A673 (cell line): ENCODE data around the gene KCNJ11. TPM values are rescaled to one million over a fixed set of nuclear protein-coding genes. Genes with fewer than 3 reads are reported as not detected.

Source experiments
- BruUV-seq: library from RNA; stranded (reverse); fragments of 400-500 nt; replicated peaks from 2 replicates; lab custom pipeline; 2021; lab: Mats Ljungman, UMichigan
- CTCF ChIA-PET: fragments of 300-600 bp; sonication (Branson Sonifier 250); formaldehyde crosslinking; loops from one replicate; lab custom pipeline; 2022; ENCODE audit warnings: antibody characterized with exemption; lab: Charles Lee
- POLR2A ChIA-PET: fragments of 300-600 bp; sonication (Branson Sonifier 250); formaldehyde crosslinking; loops from one replicate; lab custom pipeline; 2022; ENCODE audit warnings: antibody characterized with exemption; ENCODE audit not compliant: low non-redundant PET; lab: Charles Lee
- DNase-seq: peaks from one replicate; pipeline ENCODE4 v3.0.0-alpha.2; 2015; ENCODE audit warnings: low spot score
- H3K27ac ChIP-seq: fragments of 200-600 bp; sonication (generic); 2 replicates; pipeline ENCODE4 v1.5.1; 2016; ENCODE audit warnings: mixed run types, low read depth, mild to moderate bottlenecking, mixed read lengths, antibody characterized with exemption, low read length; ENCODE audit not compliant: poor library complexity, severe bottlenecking
- H3K27me3 ChIP-seq: fragments of 200-600 bp; sonication (generic); replicated peaks from 2 replicates; pipeline ENCODE4 v1.6.1; 2017; ENCODE audit warnings: mixed run types, low read depth, mild to moderate bottlenecking, mixed read lengths, antibody characterized with exemption, low read length; ENCODE audit not compliant: insufficient read depth, poor library complexity
- H3K36me3 ChIP-seq: fragments of 200-600 bp; sonication (generic); 2 replicates; pipeline ENCODE4 v1.6.1; 2016; ENCODE audit warnings: mixed run types, mild to moderate bottlenecking, mixed read lengths, antibody characterized with exemption, low read length; ENCODE audit not compliant: insufficient read depth, poor library complexity, severe bottlenecking
- H3K4me1 ChIP-seq: fragments of 200-600 bp; sonication (generic); 2 replicates; pipeline ENCODE4 v1.6.1; 2017; ENCODE audit warnings: mixed run types, mild to moderate bottlenecking, mixed read lengths, antibody characterized with exemption, low read length; ENCODE audit not compliant: insufficient read depth, poor library complexity, severe bottlenecking
- H3K4me3 ChIP-seq: fragments of 200-600 bp; sonication (generic); 2 replicates; pipeline ENCODE4 v1.5.1; 2016; ENCODE audit warnings: low read depth, mixed run types, mild to moderate bottlenecking, mixed read lengths, low read length; ENCODE audit not compliant: poor library complexity, severe bottlenecking
- H3K9me3 ChIP-seq: fragments of 200-600 bp; sonication (generic); 2 replicates; pipeline ENCODE4 v1.6.1; 2016; ENCODE audit warnings: mixed run types, low read depth, mild to moderate bottlenecking, mixed read lengths, antibody characterized with exemption, low read length; ENCODE audit not compliant: poor library complexity, severe bottlenecking
- CTCF ChIP-seq: fragments of 300-800, 200-600 bp; sonication (generic); conservative IDR thresholded peaks from 2 replicates; pipeline ENCODE4 v1.5.1; 2017; ENCODE audit warnings: low read depth, mild to moderate bottlenecking, antibody characterized with exemption, low read length, moderate library complexity, mixed read lengths
- EZH2 ChIP-seq: fragments of 200-600 bp; sonication (generic); IDR thresholded peaks from 2 replicates; pipeline ENCODE4 v1.6.1; 2017; ENCODE audit warnings: borderline replicate concordance, low read depth, mild to moderate bottlenecking, mixed read lengths, antibody characterized with exemption, low read length; ENCODE audit not compliant: poor library complexity, severe bottlenecking
- intact Hi-C: fragments of 100-400 bp; cut with micrococcal nuclease; formaldehyde crosslinking; loops from one replicate; pipeline ENCODE4 v1.10.0; 2022; ENCODE audit not compliant: unreplicated experiment
- total RNA-seq: library from RNA; stranded (reverse); gene quantifications from 2 replicates; pipeline ENCODE4 v1.2.3, GENCODE V29; 2021

The KCNJ11 gene
- total RNA-seq, 1 experiment from 2014 or later = 0.34 TPM

GRCh38 chr11:17343257-17343656, 45.2 kb downstream of the KCNJ11 start:
- no peak for TF ChIP-seq EZH2
- no peak for TF ChIP-seq CTCF
- BruUV-seq = no TSS peak
- intact Hi-C loops = no loop called here
- POLR2A ChIA-PET = no interaction called here
- no peaks in the 10 kb centered on the region for H3K9me3 ChIP-seq
- no peak overlapping the region for H3K27ac ChIP-seq
- DNase-seq = no peak
- CTCF ChIA-PET = no interaction called here
- H3K4me3 ChIP-seq = no peak overlapping the region
- H3K27me3 ChIP-seq = no peaks in the 10 kb centered on the region
- no peaks in the 10 kb centered on the region for H3K36me3 ChIP-seq
- H3K4me1 ChIP-seq = no peaks in the 10 kb centered on the region

Other genes starting within 250 kb of the KCNJ11 start
- gene PIK3C2A, start 180.7 kb downstream of the KCNJ11 start, total RNA-seq = 43.8 and 44.2 TPM in 2 replicates
- 39.6 and 46.2 TPM in 2 replicates for gene NUCB2, start 111.9 kb downstream of the KCNJ11 start, total RNA-seq
- 5.0 and 5.8 TPM in 2 replicates for gene NCR3LG1, start 36.9 kb downstream of the KCNJ11 start, total RNA-seq
- gene ABCC8, start 88.2 kb upstream of the KCNJ11 start, total RNA-seq = not detected in 2 replicates
- gene USH1C, start 155.8 kb upstream of the KCNJ11 start, total RNA-seq = not detected in 2 replicates
- not detected in 2 replicates for gene OTOG, start 158.6 kb upstream of the KCNJ11 start, total RNA-seq